Lung (tissue), 12 donors: ENCODE results near the gene TAF1C. TPM values are rescaled to one million over a fixed set of nuclear protein-coding genes. Genes with fewer than 3 reads are reported as not detected.

Experiments used
- ATAC-seq: fragments of 200-7000 bp; cut with Tn5 transposase; one replicate; pipeline ENCODE4 v1.9.1; 2020; ENCODE audit warnings: moderate number of reproducible peaks; ENCODE audit not compliant: insufficient read depth, low FRiP score
- DNase-seq, 3 donors: peaks; one replicate each; pipeline ENCODE4 v3.0.0-alpha.2; 2013 to 2017
- H3K27ac ChIP-seq, 2 donors: one replicate each; pipeline ENCODE4 v1.5.1; 2013; ENCODE audit warnings: mild to moderate bottlenecking in 2 of 2, moderate library complexity in 2 of 2, control low read depth in 1 of 2, inconsistent platforms in 1 of 2, low read depth in 1 of 2, low read length in 1 of 2
- H3K27me3 ChIP-seq, 3 donors: one replicate each; pipeline ENCODE4 v1.5.1; 2013; ENCODE audit warnings: low read length in 2 of 3; ENCODE audit not compliant: control insufficient read depth in 3 of 3, insufficient read depth in 3 of 3
- H3K36me3 ChIP-seq, 4 donors: one replicate each; pipeline ENCODE4 v1.5.1; 2013; ENCODE audit warnings: low read length in 4 of 4, mild to moderate bottlenecking in 1 of 4, moderate library complexity in 1 of 4; ENCODE audit not compliant: control insufficient read depth in 4 of 4, insufficient read depth in 4 of 4
- H3K4me1 ChIP-seq, 5 donors: one replicate each; pipeline ENCODE4 v1.5.1; 2013; ENCODE audit warnings: low read length in 5 of 5, mild to moderate bottlenecking in 2 of 5, moderate library complexity in 1 of 5; ENCODE audit not compliant: control insufficient read depth in 5 of 5, insufficient read depth in 5 of 5
- H3K4me3 ChIP-seq: one replicate; pipeline ENCODE4 v1.5.1; 2013; ENCODE audit warnings: mild to moderate bottlenecking, control low read depth, moderate library complexity
- H3K9ac ChIP-seq, 2 donors: one replicate each; pipeline ENCODE4 v1.5.1; 2013; ENCODE audit warnings: low read length in 2 of 2, control low read depth in 1 of 2; ENCODE audit not compliant: insufficient read depth in 1 of 2
- H3K9me3 ChIP-seq, 4 donors: one replicate each; pipeline ENCODE4 v1.5.1; 2013; ENCODE audit warnings: low read length in 3 of 4, mild to moderate bottlenecking in 1 of 4, moderate library complexity in 1 of 4; ENCODE audit not compliant: control insufficient read depth in 4 of 4, insufficient read depth in 3 of 4
- WGBS, 2 donors: extraction: QIAGEN DNeasy Blood & Tissue Kit; methylation state at CpG; one replicate each; pipeline ENCODE4 v1.1.7; 2013; 5-methylcytosine and 5-hydroxymethylcytosine counted together
- polyA plus RNA-seq, 2 donors: library from polyadenylated mRNA; stranded (reverse); fragments of 200-250 nt; gene quantifications; one replicate each; pipeline ENCODE4 v1.2.1, GENCODE V29; 2013
- total RNA-seq, 2 donors: library from RNA; depleted of rRNA in 1 of 2; stranded (reverse); fragments of >200 nt in 1 of 2; gene quantifications; one replicate each; pipeline ENCODE4 v1.2.1, GENCODE V29; 2014 to 2021
- TF ChIP-seq, protein P1 (sequence below): IDR thresholded peaks from 2 replicates; pipeline ENCODE4 v1.5.1; 2012; ENCODE audit warnings: mild to moderate bottlenecking; ENCODE audit errors: control extremely low read depth, extremely low read depth
- donor health status: control.
- donor health status: control.
- donor health status: Bipolar disorder and iron deficiency.
- donor health status: healthy.
- donor health status: DM: yes; HTN: yes; CAD: no.

The TAF1C gene
- total and polyA plus RNA-seq, 4 donors = 36.1 to 53.1 (median 43.3) TPM

DNA sequence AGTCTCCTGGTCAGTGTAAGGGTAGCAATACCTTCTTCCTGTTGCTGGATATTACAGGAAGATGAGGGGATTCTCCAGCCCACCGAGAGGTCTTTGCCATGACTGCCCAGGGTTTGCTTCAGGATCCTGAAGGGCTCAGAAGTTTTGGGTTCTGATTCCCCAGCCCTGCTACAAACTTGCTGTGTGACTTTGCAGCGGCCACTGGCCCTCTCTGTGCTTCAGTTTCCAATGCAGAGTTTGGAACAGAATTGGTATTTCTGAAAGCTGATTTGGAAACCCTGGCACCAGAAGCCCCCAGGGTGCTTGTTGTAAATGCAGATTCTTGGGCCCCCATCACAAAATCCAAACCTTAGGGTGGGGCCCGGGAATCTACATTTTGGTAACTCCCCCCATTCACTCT is 38.3 kb upstream of the TAF1C start:
- no peak overlapping the region for H3K9ac ChIP-seq
- peaks cover 0 to 2% (median 0%) of the 10 kb centered on the region in 5 donors for H3K4me1 ChIP-seq
- no peak overlapping the region for H3K27ac ChIP-seq
- DNase-seq (no peak), ATAC-seq (no peak)
- TF ChIP-seq, protein P1, sequence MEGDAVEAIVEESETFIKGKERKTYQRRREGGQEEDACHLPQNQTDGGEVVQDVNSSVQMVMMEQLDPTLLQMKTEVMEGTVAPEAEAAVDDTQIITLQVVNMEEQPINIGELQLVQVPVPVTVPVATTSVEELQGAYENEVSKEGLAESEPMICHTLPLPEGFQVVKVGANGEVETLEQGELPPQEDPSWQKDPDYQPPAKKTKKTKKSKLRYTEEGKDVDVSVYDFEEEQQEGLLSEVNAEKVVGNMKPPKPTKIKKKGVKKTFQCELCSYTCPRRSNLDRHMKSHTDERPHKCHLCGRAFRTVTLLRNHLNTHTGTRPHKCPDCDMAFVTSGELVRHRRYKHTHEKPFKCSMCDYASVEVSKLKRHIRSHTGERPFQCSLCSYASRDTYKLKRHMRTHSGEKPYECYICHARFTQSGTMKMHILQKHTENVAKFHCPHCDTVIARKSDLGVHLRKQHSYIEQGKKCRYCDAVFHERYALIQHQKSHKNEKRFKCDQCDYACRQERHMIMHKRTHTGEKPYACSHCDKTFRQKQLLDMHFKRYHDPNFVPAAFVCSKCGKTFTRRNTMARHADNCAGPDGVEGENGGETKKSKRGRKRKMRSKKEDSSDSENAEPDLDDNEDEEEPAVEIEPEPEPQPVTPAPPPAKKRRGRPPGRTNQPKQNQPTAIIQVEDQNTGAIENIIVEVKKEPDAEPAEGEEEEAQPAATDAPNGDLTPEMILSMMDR = no peak
- no peaks in the 10 kb centered on the region for H3K9me3 ChIP-seq
- 84 to 90% methylated on average over 3 of the region's 3 CpGs for WGBS, 2 donors
- no peaks in the 10 kb centered on the region for H3K36me3 ChIP-seq
- H3K4me3 ChIP-seq = no peak overlapping the region
- H3K27me3 ChIP-seq = no peaks in the 10 kb centered on the region

DNA sequence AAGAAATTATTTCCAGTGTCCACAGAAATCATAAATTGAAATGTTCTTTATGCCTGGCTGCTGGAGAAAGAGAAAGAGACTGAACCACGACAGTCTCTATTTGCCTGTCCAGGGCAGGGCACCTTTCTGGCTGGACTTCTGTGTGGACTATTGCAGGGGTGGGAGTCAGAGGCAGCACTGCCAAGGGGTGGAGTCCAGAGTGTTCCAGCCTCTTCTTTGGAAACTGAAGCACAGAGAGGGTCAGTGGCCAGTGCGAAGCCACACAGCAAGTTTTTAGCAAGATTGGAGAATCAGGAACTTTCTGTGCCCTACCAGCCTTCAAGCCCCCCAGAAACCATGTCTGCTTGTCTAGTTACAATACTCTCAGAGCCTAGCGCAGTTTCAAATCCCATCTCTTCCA is 37.7 kb upstream of the TAF1C start:
- Histone ChIP-seq H3K9ac (no peak overlapping the region), H3K9me3 (no peaks in the 10 kb centered on the region), H3K4me3 (no peak overlapping the region), H3K36me3 (no peaks in the 10 kb centered on the region), H3K4me1 (peaks cover 0 to 2% (median 0%) of the 10 kb centered on the region in 5 donors), H3K27ac (no peak overlapping the region), H3K27me3 (no peaks in the 10 kb centered on the region)
- TF ChIP-seq, protein P1 = no peak
- ATAC-seq (no peak), DNase-seq (no peak)
- 93% methylated on average over 3 of the region's 3 CpGs for WGBS, 2 donors

DNA sequence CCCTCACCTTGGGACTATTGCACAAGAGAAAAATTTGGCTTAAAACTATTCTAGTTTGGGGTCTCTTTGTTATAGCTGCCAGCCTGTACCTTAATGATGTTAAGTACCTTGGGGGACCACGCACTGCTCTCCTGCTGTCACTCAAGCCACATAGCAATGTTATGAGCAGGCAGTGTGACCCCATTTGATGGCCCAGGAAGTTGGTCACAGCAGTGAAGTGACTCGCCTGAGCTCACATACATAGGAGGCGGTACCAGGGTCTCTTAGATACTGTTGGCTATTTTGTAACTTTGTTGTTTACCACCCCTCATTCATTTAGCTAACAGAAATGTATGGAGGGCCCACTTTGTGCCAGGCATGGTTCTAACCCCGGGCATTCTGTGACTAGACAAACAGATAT is 36.6 kb upstream of the TAF1C start:
- Histone ChIP-seq H3K9ac (no peak overlapping the region), H3K4me3 (no peak overlapping the region), H3K27me3 (peaks cover 0 to 5% (median 0%) of the 10 kb centered on the region in 3 donors), H3K36me3 (no peaks in the 10 kb centered on the region), H3K9me3 (no peaks in the 10 kb centered on the region), H3K4me1 (peaks cover 0 to 2% (median 0%) of the 10 kb centered on the region in 5 donors), H3K27ac (no peak overlapping the region)
- TF ChIP-seq, protein P1 = no peak
- WGBS, 2 donors = 88 to 92% methylated on average over 4 of the region's 4 CpGs
- DNase-seq (no peak), ATAC-seq (no peak)

DNA sequence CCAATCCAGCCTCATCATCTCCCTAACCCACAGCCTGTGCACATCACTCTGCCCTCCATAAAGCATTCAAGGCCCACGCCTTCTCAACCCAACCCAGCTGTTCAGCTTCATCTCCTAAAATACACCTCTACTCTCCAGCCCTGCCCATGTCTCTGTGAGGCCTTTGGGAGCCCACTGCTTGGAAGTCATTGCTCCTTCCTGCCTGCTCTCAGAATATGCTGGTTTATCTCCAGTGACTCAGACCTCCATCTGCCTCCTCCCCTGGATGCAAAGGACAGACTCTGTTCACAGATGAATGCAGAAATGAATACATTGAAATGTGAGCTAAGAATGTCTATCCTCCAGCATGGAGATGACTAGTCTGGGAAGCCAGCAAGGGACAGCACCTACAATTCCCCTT is 34.0 kb upstream of the TAF1C start:
- Histone ChIP-seq H3K4me3 (no peak overlapping the region), H3K27ac (no peak overlapping the region), H3K4me1 (no peaks in the 10 kb centered on the region), H3K9ac (no peak overlapping the region), H3K27me3 (peaks cover 0 to 5% (median 0%) of the 10 kb centered on the region in 3 donors), H3K9me3 (no peaks in the 10 kb centered on the region), H3K36me3 (no peaks in the 10 kb centered on the region)
- DNase-seq (no peak), ATAC-seq (no peak)
- WGBS, 2 donors = 96 to 100% methylated on average over 1 of the region's 1 CpG
- TF ChIP-seq, protein P1 = no peak
